ENCODE data around the gene PKNOX2.

- TF ChIP-seq JUN (IDR thresholded peaks at IDR 0.05), result no peak
- TF ChIP-seq CTCF (IDR thresholded peaks at IDR 0.05), result no peak
- TF ChIP-seq HDAC2 (IDR thresholded peaks at IDR 0.05), result no peak
- TF ChIP-seq RAD21 (conservative IDR thresholded peaks at IDR 0.05 in 1 of 2, IDR thresholded peaks at IDR 0.05 in 1 of 2), result no peak
- no peak for TF ChIP-seq POLR2A (IDR thresholded peaks at IDR 0.05; ENCODE audit: low read length)
- no peak for TF ChIP-seq ELK1 (IDR thresholded peaks at IDR 0.05; ENCODE audit: low read depth, low read length)
- TF ChIP-seq EP300 (IDR thresholded peaks at IDR 0.05), result no peak
- TF ChIP-seq PBX3 (IDR thresholded peaks at IDR 0.05), result no peak
- no peak for TF ChIP-seq MAX (IDR thresholded peaks at IDR 0.05)
- no peak for TF ChIP-seq ATOH8 (CRISPR knock-in tag; IDR thresholded peaks at IDR 0.05; ENCODE audit: low read depth)
- no peak for TF ChIP-seq RFX5 (IDR thresholded peaks at IDR 0.05)
- TF ChIP-seq ESRRA (IDR thresholded peaks at IDR 0.05; ENCODE audit: borderline replicate concordance, low read length), result no peak
These were observed 64.4 kb downstream of the PKNOX2 start for GRCh38 chr11:125228993-125229392.

Data from A549 (cell line).